NCI-H345 treated with DMSO at 0.1 percent for 48 hours (cell line): ENCODE data around the gene MORF4L2.
"Not testable (repeated sequence)": the region's sequence is repeated elsewhere in the genome, so short reads cannot be mapped to it uniquely, and the experiment has no call there.

Source experiments
- DNase-seq: peaks from one replicate; lab custom pipeline; 2025; ENCODE audit not compliant: unreplicated experiment; lab: John Stamatoyannopoulos, UW

MORF4L2 gene

DNA sequence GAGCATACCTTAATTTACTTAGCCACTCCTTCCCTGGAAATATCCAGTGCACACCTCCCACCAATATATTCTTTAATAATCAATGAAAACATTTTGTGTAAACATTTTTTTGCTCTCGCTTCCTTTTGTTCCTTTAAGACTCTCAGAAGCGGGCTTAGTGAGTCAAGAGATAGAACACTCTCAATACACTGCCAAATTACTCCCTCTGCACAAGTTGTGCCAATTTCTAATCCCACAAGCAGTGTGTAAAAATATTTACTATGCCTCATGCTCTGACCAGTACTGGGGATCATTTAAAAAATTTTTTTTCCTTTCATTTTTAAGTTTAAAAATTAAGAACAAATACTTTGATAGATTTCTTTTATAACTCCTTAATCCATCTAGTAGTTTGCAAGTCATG is 5.1 kb downstream of the MORF4L2 start:
- DNase-seq, result no peak

GRCh38 chrX:103678199-103678993 is 8.1 kb downstream of the MORF4L2 start:
- no peak for DNase-seq

- DNase-seq, result no peak
These were observed 11.7 kb downstream of the MORF4L2 start for GRCh38 chrX:103674531-103675454.

DNA sequence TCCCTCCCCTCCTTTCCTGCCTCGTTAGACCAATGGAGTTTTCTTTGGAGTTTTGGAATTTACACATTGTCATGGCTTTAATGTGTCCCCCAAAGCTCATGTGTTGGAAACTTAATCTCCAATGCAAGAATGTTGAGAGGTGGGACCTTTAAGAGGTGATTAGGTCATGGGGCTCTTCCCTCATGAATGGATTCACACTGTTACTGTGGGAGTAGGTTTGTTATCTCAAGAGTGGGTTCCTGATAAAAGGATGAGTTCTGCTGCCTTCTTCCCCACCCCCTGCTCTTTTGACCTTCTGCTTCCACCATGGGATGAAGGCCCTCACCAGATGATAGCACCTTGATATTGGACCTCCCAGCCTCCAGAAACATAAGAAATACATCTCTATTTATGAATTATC is 16.8 kb downstream of the MORF4L2 start:
- DNase-seq, result no peak

DNA sequence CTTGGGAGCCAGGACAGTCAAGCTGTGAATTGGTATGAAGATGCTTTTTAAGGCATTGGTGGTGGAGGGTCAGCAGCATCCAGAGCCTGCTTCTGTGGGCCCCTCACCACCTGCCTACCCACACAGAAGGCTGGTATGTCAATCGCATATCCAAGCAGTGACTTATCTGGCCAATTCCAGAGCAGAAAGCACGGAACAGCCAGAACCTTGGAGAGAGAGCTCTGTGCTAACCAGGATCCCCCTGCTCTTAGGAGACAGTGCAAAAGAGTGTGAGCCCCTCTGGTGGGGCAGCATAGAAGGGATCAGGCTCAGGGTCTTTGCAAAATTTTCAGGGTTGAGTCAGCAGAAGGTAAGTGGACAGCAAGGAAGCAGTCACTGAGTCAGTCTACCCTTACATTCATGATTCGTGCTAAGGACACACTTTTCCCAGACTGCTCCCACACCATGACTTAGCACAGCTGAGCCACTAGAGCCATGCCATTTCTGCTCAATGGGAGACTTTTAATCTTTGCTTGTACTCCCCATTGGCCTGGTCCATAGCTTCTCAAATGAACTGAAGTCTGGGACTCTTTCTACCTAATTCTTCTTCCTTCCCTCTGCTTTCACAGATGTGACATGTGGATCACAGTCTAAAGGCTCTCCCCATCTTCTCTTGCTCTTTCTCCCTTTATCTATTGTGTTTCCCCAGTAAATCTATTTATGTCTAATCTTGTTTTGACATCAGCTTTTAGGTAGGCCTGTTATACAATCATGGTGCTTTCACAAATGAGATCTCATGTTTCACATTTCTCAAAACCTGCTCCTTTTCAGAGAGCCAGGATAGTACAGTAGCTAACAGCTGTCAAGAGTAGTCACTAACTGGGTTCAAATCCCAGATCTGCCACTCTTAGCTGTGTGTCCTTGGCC is 20.0 kb downstream of the MORF4L2 start:
- DNase-seq, result no peak

GRCh38 chrX:103663981-103664762 is 22.3 kb downstream of the MORF4L2 start:
- DNase-seq, result no peak

DNA sequence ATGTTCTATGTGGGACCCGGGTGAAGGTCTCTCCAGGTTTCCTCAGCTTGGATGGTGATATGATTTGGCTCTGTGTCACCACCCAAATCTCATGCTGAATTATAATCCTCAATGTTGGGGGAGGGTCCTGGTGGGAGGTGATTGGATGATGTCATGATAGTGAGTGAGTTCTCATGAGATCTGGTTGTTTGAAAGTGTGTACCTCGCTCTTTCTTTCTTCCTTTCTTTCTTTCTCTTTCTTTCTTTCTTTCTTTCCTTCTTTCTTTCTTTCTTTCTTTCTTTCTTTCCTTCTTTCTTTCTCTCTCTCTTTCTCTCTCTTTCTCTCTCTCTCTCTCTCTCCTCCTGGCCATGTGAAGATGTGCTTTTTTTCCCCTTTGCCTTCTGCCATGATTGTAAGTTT is 27.0 kb downstream of the MORF4L2 start:
- DNase-seq, result not testable (repeated sequence)

GRCh38 chrX:103658681-103659433 is 27.6 kb downstream of the MORF4L2 start:
- no peak for DNase-seq

- not testable (repeated sequence) for DNase-seq
These were observed 29.4 kb downstream of the MORF4L2 start for GRCh38 chrX:103657066-103657465.

DNA sequence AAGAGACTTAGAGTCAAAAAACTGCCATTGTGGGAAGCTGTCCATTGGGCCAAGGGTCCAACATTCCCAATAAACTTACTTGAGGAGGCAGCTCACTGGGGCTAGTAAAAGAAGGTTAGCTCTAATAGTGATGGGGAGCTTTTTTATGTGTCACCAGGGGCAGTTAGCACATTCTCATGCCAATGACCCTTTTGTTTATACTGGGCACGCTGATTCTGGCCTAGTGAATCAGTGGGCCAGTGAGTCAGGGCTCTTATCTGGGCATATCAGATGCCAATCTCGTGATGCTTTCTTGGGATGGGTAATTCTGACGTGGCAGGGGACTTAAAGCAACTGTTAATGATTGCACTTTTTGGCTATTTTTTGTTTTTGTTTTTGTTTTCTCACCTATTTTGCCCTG is 29.9 kb downstream of the MORF4L2 start:
- no peak for DNase-seq

DNA sequence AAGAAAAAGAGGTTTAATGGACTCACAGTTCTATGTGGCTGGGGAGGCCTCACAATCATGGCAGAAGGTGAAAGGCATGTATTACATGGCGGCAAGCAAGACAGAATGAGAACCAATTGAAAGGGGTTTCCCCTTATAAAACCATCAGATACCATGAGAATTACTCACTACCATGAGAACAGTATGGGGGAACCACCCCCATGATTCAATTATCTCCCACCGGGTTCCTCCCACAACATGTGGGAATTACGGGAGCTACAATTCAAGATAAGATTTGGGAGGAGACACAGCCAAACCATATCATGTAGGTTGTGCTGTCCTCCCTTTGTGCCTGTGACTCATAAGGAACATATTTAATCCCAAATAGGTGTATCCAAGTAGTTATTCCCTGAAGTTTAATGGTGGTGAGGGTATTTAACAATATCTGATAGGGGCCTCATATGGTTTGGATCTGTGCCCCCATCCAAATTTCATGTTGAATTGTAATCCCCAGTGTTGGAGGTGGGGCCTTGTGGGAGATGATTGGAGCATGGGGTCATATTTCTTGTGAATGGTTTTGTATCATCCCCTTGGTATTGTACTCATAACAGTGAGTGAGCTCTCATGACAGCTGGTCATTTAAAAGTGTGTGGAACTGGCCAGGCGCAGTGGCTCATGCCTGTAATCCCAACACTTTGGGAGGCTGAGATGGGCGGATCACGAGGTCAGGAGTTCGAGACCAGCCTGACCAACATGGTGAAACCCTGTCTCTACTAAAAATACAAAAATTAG is 31.1 kb downstream of the MORF4L2 start:
- DNase-seq, result not testable (repeated sequence)

GRCh38 chrX:103651151-103651773 is 35.2 kb downstream of the MORF4L2 start:
- peak; percentile 10 for DNase-seq

GRCh38 chrX:103647630-103648029 is 38.9 kb downstream of the MORF4L2 start:
- DNase-seq, result no peak

GRCh38 chrX:103644125-103644524 is 42.4 kb downstream of the MORF4L2 start:
- DNase-seq, result no peak

DNA sequence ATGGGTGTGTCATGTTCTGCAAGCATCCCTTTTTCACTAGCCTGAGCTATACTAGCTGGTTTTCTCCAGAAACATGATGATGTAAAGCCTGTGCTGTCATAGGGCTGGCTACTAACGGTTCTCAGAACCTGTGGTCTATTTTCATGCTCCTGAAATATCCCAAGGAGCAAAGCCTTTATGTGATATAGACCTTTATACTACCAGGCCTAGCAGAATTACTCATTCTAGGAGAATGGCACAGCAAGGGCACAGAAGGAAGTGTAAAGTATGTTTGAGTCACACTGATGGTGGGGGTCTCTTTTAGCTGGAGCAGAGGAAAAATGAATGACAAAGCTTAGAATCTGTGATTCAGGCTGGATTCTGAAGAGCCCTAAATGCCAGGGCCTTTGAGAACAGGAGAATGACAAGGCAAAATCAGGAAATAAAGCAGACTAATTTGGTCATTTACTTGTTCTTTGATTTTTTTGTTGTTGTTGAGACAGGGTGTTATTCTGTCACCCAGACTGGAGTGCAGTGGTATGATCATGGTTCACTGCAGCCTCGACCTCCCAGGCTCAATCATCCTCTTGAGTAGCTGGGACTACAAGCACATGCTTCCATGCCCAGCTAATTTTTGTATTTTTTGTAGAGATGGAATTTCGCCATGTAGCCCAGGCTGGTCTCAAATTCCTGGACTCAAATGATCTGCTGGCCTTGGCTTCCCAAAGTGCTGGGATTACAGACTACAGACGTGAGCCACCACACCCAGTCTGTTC is 45.9 kb downstream of the MORF4L2 start:
- no peak for DNase-seq

- DNase-seq, result not testable (repeated sequence)
These were observed 47.8 kb downstream of the MORF4L2 start for GRCh38 chrX:103638479-103639346.
